Natural killer cell (primary cell): Measurements from ENCODE around the gene HDAC1. TPM values are rescaled to one million over a fixed set of nuclear protein-coding genes. Genes with fewer than 3 reads are reported as not detected.

Experiments used
- ATAC-seq, 3 donors: fragments of 150-1000 bp in 2 of 3; fragments of 200-7000 bp in 1 of 3; cut with Tn5 transposase; 1 replicate in 1 of 3; 2 replicates in 2 of 3; pipeline ENCODE4 v1.10.0; 2021; ENCODE audit warnings: mild to moderate bottlenecking in 2 of 3, moderate library complexity in 2 of 3
- DNase-seq, 2 donors: peaks; one replicate each; pipeline versions ENCODE4 v3.0.0 to v3.0.0-alpha.2; 2013 to 2021; ENCODE audit warnings: mixed read lengths in 1 of 2
- H3K27ac ChIP-seq: one replicate; pipeline ENCODE4 v1.5.1; 2013; ENCODE audit warnings: mild to moderate bottlenecking, low read length
- H3K27me3 ChIP-seq: one replicate; pipeline ENCODE4 v1.6.1; 2013; ENCODE audit warnings: low read length; ENCODE audit not compliant: control insufficient read depth, insufficient read depth
- H3K36me3 ChIP-seq: one replicate; pipeline ENCODE4 v1.6.1; 2013; ENCODE audit warnings: low read length; ENCODE audit not compliant: control insufficient read depth, insufficient read depth
- H3K4me1 ChIP-seq: one replicate; pipeline ENCODE4 v1.6.1; 2013; ENCODE audit warnings: low read length; ENCODE audit not compliant: control insufficient read depth, insufficient read depth
- H3K4me3 ChIP-seq: one replicate; pipeline ENCODE4 v1.5.1; 2013; ENCODE audit warnings: low read length
- H3K9me3 ChIP-seq: one replicate; pipeline ENCODE4 v1.6.1; 2013; ENCODE audit warnings: low read length; ENCODE audit not compliant: control insufficient read depth, insufficient read depth
- H3K27ac Mint-ChIP-seq, 2 donors: one replicate each; pipeline ENCODE4 v1.8.0; 2022; ENCODE audit warnings: mild to moderate bottlenecking in 2 of 2, mixed read lengths in 2 of 2, moderate library complexity in 1 of 2
- H3K27me3 Mint-ChIP-seq, 2 donors: one replicate each; pipeline ENCODE4 v1.8.0; 2022; ENCODE audit warnings: low read depth in 2 of 2, mixed read lengths in 2 of 2
- H3K36me3 Mint-ChIP-seq: one replicate; pipeline ENCODE4 v1.8.0; 2022; ENCODE audit warnings: mixed read lengths
- H3K4me1 Mint-ChIP-seq, 2 donors: one replicate each; pipeline ENCODE4 v1.8.0; 2022; ENCODE audit warnings: mixed read lengths in 2 of 2
- H3K4me3 Mint-ChIP-seq: one replicate; pipeline ENCODE4 v1.8.0; 2022; ENCODE audit warnings: mild to moderate bottlenecking, moderate library complexity, mixed read lengths
- H3K9me3 Mint-ChIP-seq, 2 donors: one replicate each; pipeline ENCODE4 v1.8.0; 2022; ENCODE audit warnings: mixed read lengths in 2 of 2
- CTCF ChIP-seq: fragments of 200-600 bp; IDR thresholded peaks from one replicate; pipeline ENCODE4 v1.8.0; 2022; ENCODE audit warnings: antibody characterized with exemption
- WGBS: methylation state at CpG from one replicate; pipeline ENCODE4 v1.1.7; 2013; ENCODE audit warnings: missing lambda C conversion rate; ENCODE audit not compliant: insufficient coverage; 5-methylcytosine and 5-hydroxymethylcytosine counted together
- intact Hi-C: fragments of 100-400 bp; cut with micrococcal nuclease; formaldehyde crosslinking; loops from one replicate; pipeline ENCODE4 v1.14.2; 2022
- total RNA-seq, 4 donors: library from RNA; stranded (reverse); fragments of 120-200 nt in 1 of 4; gene quantifications; one replicate each; pipeline versions ENCODE4 v1.2.3 to v1.2.4, GENCODE V29; 2013 to 2022

The HDAC1 gene
- total RNA-seq, 3 donors from 2014 or later (not counting 1 experiment from before 2014, with no cell fraction given): 110 to 133 (median 125) TPM

- DNase-seq: no peak
- Histone ChIP-seq H3K27ac (no peak overlapping the region), H3K4me1 (no peaks in the 10 kb centered on the region), H3K27me3 (no peaks in the 10 kb centered on the region), H3K4me3 (no peak overlapping the region), H3K9me3 (no peaks in the 10 kb centered on the region), H3K36me3 (peaks cover 40% of the 10 kb centered on the region)
- Mint-ChIP-seq H3K9me3 (no peaks in the 10 kb centered on the region), H3K4me1 (peaks cover 42 to 61% of the 10 kb centered on the region in 2 donors), H3K27ac (peak overlapping the region in 1 of 2 donors; percentile 39), H3K36me3 (no peaks in the 10 kb centered on the region), H3K4me3 (no peak overlapping the region), H3K27me3 (no peaks in the 10 kb centered on the region)
- intact Hi-C loops: no loop called here
- ATAC-seq: no peak
- WGBS: 100% methylated on average over 1 of the region's 3 CpGs
- TF ChIP-seq CTCF: no peak
Measured at GRCh38 chr1:32303358-32303757, 11.5 kb downstream of the HDAC1 start.

GRCh38 chr1:32303997-32304622 lies 12.2 kb downstream of the HDAC1 start:
- TF ChIP-seq CTCF: no peak
- DNase-seq: no peak
- no peak for ATAC-seq
- intact Hi-C loops: no loop called here
- 94% methylated on average over 3 of the region's 3 CpGs for WGBS
- Histone ChIP-seq H3K36me3 (peaks cover 40% of the 10 kb centered on the region), H3K27me3 (no peaks in the 10 kb centered on the region), H3K9me3 (no peaks in the 10 kb centered on the region), H3K4me1 (no peaks in the 10 kb centered on the region), H3K4me3 (no peak overlapping the region), H3K27ac (no peak overlapping the region)
- H3K4me3 Mint-ChIP-seq: no peak overlapping the region
- H3K27me3 Mint-ChIP-seq: no peaks in the 10 kb centered on the region
- H3K36me3 Mint-ChIP-seq: no peaks in the 10 kb centered on the region
- H3K27ac Mint-ChIP-seq: peak overlapping the region; percentile 39 to 49
- peaks cover 42 to 64% of the 10 kb centered on the region in 2 donors for H3K4me1 Mint-ChIP-seq
- H3K9me3 Mint-ChIP-seq: no peaks in the 10 kb centered on the region

GRCh38 chr1:32305310-32305709 lies 13.4 kb downstream of the HDAC1 start:
- ATAC-seq (no peak), DNase-seq (no peak)
- no peak overlapping the region for H3K4me3 ChIP-seq
- no peaks in the 10 kb centered on the region for H3K27me3 ChIP-seq
- peak overlapping the region in 1 of 2 donors; percentile 71 for H3K27ac Mint-ChIP-seq
- H3K36me3 ChIP-seq: peaks cover 40% of the 10 kb centered on the region
- H3K27me3 Mint-ChIP-seq: no peaks in the 10 kb centered on the region
- H3K36me3 Mint-ChIP-seq: no peaks in the 10 kb centered on the region
- TF ChIP-seq CTCF: no peak
- intact Hi-C loops: no loop called here
- no peaks in the 10 kb centered on the region for H3K4me1 ChIP-seq
- H3K9me3 Mint-ChIP-seq: no peaks in the 10 kb centered on the region
- H3K4me1 Mint-ChIP-seq: peaks cover 46 to 65% of the 10 kb centered on the region in 2 donors
- no peak overlapping the region for H3K27ac ChIP-seq
- no peaks in the 10 kb centered on the region for H3K9me3 ChIP-seq
- WGBS: 95% methylated on average over 2 of the region's 2 CpGs
- no peak overlapping the region for H3K4me3 Mint-ChIP-seq

GRCh38 chr1:32307324-32307723 lies 15.4 kb downstream of the HDAC1 start:
- H3K27ac ChIP-seq: no peak overlapping the region
- H3K27me3 ChIP-seq: no peaks in the 10 kb centered on the region
- WGBS: 95% methylated on average over 2 of the region's 2 CpGs
- intact Hi-C loops: no loop called here
- no peak for TF ChIP-seq CTCF
- Mint-ChIP-seq H3K9me3 (no peaks in the 10 kb centered on the region), H3K27me3 (no peaks in the 10 kb centered on the region), H3K4me3 (no peak overlapping the region), H3K27ac (peak overlapping the region in 1 of 2 donors; percentile 39), H3K4me1 (peaks cover 49 to 67% of the 10 kb centered on the region in 2 donors), H3K36me3 (no peaks in the 10 kb centered on the region)
- ATAC-seq (no peak), DNase-seq (no peak)
- no peaks in the 10 kb centered on the region for H3K9me3 ChIP-seq
- no peaks in the 10 kb centered on the region for H3K4me1 ChIP-seq
- no peak overlapping the region for H3K4me3 ChIP-seq
- H3K36me3 ChIP-seq: peaks cover 38% of the 10 kb centered on the region
